HepG2 (cell line): ENCODE data around the gene CTNND1. TPM values are rescaled to one million over a fixed set of nuclear protein-coding genes. Genes with fewer than 3 reads are reported as not detected.

ENCODE experiments used
- BRF2 ChIP-seq: sonication (generic); formaldehyde crosslinking; IDR thresholded peaks from 2 replicates; pipeline ENCODE4 v1.8.1; 2022; ENCODE audit warnings: mild to moderate bottlenecking, missing genetic modification reagents
- GMEB2 ChIP-seq: IDR thresholded peaks from 2 replicates; pipeline ENCODE4 v1.6.1; 2016; ENCODE audit warnings: missing biosample characterization, missing genetic modification reagents, low read depth
- HOXA5 ChIP-seq: sonication (generic); formaldehyde crosslinking; IDR thresholded peaks from 2 replicates; pipeline ENCODE4 v1.4.0; 2020; ENCODE audit warnings: missing genetic modification reagents
- RERE ChIP-seq: IDR thresholded peaks from 2 replicates; pipeline ENCODE4 v1.6.1; 2016; ENCODE audit warnings: low read depth, missing genetic modification reagents, missing compliant biosample characterization
- RFXAP ChIP-seq: sonication (generic); formaldehyde crosslinking; IDR thresholded peaks from 2 replicates; pipeline ENCODE4 v1.4.0; 2020; ENCODE audit warnings: missing genetic modification reagents, borderline replicate concordance
- SP1 ChIP-seq, 2 experiments: fragments of 450-650 bp in 1 of 2; sonication (generic) in 1 of 2; formaldehyde crosslinking in 1 of 2; IDR thresholded peaks; 2 replicates each; pipeline versions ENCODE4 v1.4.0 to v1.6.1; 2016 to 2020; ENCODE audit warnings: missing genetic modification reagents in 1 of 2
- ZBTB10 ChIP-seq: sonication (generic); formaldehyde crosslinking; IDR thresholded peaks from 2 replicates; pipeline ENCODE4 v1.4.0; 2020; ENCODE audit warnings: missing genetic modification reagents, borderline replicate concordance
- ZNF224 ChIP-seq: sonication (generic); formaldehyde crosslinking; IDR thresholded peaks from 2 replicates; pipeline ENCODE4 v1.5.0; 2020; ENCODE audit warnings: mild to moderate bottlenecking, missing genetic modification reagents
- ZNF263 ChIP-seq: sonication (generic); formaldehyde crosslinking; IDR thresholded peaks from 2 replicates; pipeline ENCODE4 v1.4.0; 2020; ENCODE audit warnings: missing genetic modification reagents
- polyA plus RNA-seq, 8 experiments: library from polyadenylated mRNA; depleted of rRNA in 3 of 8; stranded (reverse) in 7 of 8; unstranded in 1 of 8; fragments of >200 nt; fragmentation: Illumina TruSeq in 4 of 8; extraction: Trizol in 4 of 8; gene quantifications; 2 replicates each; pipeline versions ENCODE4 v1.2.1 to v1.2.3, GENCODE V29; 2011 to 2016; ENCODE audit warnings: low read depth in 4 of 8, missing spikeins in 1 of 8, mixed read lengths in 1 of 8; ENCODE audit not compliant: insufficient read depth in 1 of 8
- total RNA-seq, 5 experiments: library from RNA; depleted of rRNA; stranded (reverse); fragments of >200 nt; fragmentation: Illumina TruSeq; extraction: Trizol; gene quantifications; 2 replicates each; pipeline ENCODE4 v1.2.3, GENCODE V29; 2016; ENCODE audit warnings: low read depth in 1 of 5

CTNND1 gene
- total and polyA plus RNA-seq, 2 of the 13 experiments (the other 11 are each of a cell fraction or from before 2014, with no cell fraction given): 117 to 128 TPM

- TF ChIP-seq BRF2 (CRISPR knock-in tag) (no peak), ZBTB10 (CRISPR knock-in tag) (no peak), ZNF224 (CRISPR knock-in tag) (no peak), RFXAP (no peak), RERE (peak; percentile 68; the same call in 1 of the 2 replicates), SP1 (IDR thresholded peaks at IDR 0.05) (no peak), SP1 (CRISPR knock-in tag; IDR thresholded peaks at IDR 0.05) (peak; percentile 44; the same call in 1 of the 2 replicates), ZNF263 (CRISPR knock-in tag) (no peak), GMEB2 (CRISPR knock-in tag) (no peak), HOXA5 (peak; percentile 15; the same call in 1 of the 2 replicates)
Measured at GRCh38 chr11:57800444-57801182, 39.0 kb downstream of the CTNND1 start (continued).
